ENCODE measurements around the gene MYCBPAP. TPM values are rescaled to one million over a fixed set of nuclear protein-coding genes. Genes with fewer than 3 reads are reported as not detected.

The MYCBPAP gene
- total and polyA plus RNA-seq, 3 experiments from 2014 or later = 0.83 to 0.86 TPM; not detected in 1

DNA sequence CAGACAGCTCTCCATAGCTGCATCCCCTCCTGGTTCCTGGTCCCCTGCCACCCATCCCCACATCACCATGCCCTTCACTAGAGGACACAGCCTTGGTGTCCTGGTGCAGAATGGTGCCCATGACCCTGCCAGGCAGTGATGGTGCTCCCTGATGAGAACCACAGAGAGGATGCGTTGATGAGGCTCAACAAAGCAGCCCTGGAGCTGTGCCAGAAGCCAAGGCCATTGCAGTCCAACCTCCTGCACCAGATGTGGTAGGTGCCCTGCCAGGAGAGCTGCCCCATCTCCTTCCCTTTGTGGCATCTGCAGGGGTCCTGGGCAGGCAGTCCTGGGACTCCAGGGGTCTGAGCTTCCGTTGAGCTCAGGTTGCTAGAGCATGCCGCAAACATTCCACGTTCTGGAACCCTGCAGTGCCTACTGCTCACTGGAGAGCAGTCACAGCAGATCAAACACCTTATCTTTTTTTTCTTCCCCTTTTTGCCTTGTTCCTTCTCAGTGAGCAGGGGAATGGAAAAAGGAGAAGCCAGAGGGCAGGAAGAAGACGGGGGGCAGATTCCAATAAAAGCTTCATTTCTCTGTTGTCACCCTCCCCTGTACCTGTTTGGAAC is 19.0 kb downstream of the MYCBPAP start:
- peaks cover 0 to 8% (median 0%) of the 10 kb centered on the region in 3 donors for H3K4me1 Mint-ChIP-seq
- no peak overlapping the region for H3K27ac ChIP-seq (ENCODE audit: low read depth, low read length)
- peaks cover 29 to 42% of the 10 kb centered on the region in 2 donors for H3K27me3 Mint-ChIP-seq
- ChIA-PET POLR2A (no interaction called here), CTCF (interaction anchor here (1.3 kb wide), 1 partner anchor 15 kb away, joined by 3 read pairs; no protein-coding TSS in a partner anchor)
- H3K27me3 ChIP-seq (ENCODE audit: insufficient read depth, low read length, poor library complexity, severe bottlenecking) = peaks cover 29% of the 10 kb centered on the region
- no peaks in the 10 kb centered on the region for H3K36me3 ChIP-seq (ENCODE audit: insufficient read depth, low read length)
- no peak overlapping the region for H3K27ac Mint-ChIP-seq
- no peaks in the 10 kb centered on the region for H3K9me3 ChIP-seq (ENCODE audit: low read length)
- no peaks in the 10 kb centered on the region for H3K9me3 Mint-ChIP-seq
- no peaks in the 10 kb centered on the region for H3K4me1 ChIP-seq (ENCODE audit: insufficient read depth, low read length)
- H3K4me3 ChIP-seq (ENCODE audit: low read length) = no peak overlapping the region
- DNase-seq = no peak
- H3K36me3 Mint-ChIP-seq = no peaks in the 10 kb centered on the region
- no peak overlapping the region for H3K4me3 Mint-ChIP-seq

DNA sequence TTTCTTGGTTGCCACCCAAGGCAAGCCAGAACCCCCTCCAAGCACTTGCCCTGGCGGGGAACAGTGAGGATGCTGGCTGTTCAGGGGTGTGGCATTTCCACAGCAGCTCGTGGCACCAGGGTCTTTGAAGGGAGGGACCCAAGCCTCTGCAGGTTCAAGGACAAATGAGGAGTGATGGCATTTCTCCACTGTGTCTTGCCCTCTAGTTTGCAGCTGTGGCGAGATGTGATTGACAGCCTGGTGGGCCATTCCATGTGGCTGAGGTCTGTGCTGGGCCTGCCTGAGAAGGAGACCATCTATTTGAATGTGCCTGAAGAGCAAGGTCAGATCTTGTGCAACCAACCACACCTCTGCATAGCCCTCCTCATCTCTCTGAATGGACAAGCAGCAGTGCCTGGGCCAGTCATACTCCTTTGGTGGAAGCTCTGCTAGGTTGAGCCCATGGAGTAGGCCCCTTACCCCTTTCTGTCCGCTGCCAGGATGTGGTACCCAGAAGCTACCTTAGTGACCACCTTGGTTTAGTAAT is 19.8 kb downstream of the MYCBPAP start:
- peaks cover 35 to 49% of the 10 kb centered on the region in 2 donors for H3K27me3 Mint-ChIP-seq
- H3K27me3 ChIP-seq (ENCODE audit: insufficient read depth, low read length, poor library complexity, severe bottlenecking) = peaks cover 37% of the 10 kb centered on the region
- H3K9me3 ChIP-seq (ENCODE audit: low read length) = no peaks in the 10 kb centered on the region
- DNase-seq = no peak
- no peaks in the 10 kb centered on the region for H3K36me3 ChIP-seq (ENCODE audit: insufficient read depth, low read length)
- peaks cover 0 to 13% (median 0%) of the 10 kb centered on the region in 3 donors for H3K4me1 Mint-ChIP-seq
- no peak overlapping the region for H3K27ac Mint-ChIP-seq
- no peak overlapping the region for H3K27ac ChIP-seq (ENCODE audit: low read depth, low read length)
- POLR2A ChIA-PET = no interaction called here
- H3K4me1 ChIP-seq (ENCODE audit: insufficient read depth, low read length) = no peaks in the 10 kb centered on the region
- H3K36me3 Mint-ChIP-seq = no peaks in the 10 kb centered on the region
- CTCF ChIA-PET = interaction anchor here (1.3 to 1.8 kb wide), 2 partner anchors 11 to 14 kb away, joined by 3 to 5 read pairs; no protein-coding TSS in a partner anchor
- H3K9me3 Mint-ChIP-seq = no peaks in the 10 kb centered on the region
- H3K4me3 ChIP-seq (ENCODE audit: low read length) = no peak overlapping the region
- no peak overlapping the region for H3K4me3 Mint-ChIP-seq

DNA sequence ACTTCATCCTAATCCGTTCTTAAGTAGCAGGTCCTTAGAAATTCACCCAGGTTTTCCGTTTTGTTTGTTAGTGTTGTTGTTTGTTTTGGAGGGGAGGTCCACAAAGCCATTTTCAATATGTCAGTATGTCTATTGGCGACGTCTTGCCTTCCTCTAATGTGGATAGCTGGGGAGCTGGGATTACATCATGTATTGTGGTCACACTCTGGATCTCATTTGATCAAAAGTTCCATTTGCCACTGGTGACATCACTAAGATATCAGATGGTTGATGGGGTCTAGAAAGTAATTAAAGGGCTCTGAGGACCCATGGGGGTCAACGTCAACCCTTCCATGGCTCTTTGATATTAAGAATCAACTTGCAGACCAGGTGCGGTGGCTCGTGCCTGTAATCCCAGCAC is 21.6 kb downstream of the MYCBPAP start:
- ChIA-PET CTCF (no interaction called here), POLR2A (no interaction called here)
- peaks cover 44% of the 10 kb centered on the region for H3K27me3 ChIP-seq (ENCODE audit: insufficient read depth, low read length, poor library complexity, severe bottlenecking)
- H3K4me1 ChIP-seq (ENCODE audit: insufficient read depth, low read length) = no peaks in the 10 kb centered on the region
- H3K9me3 ChIP-seq (ENCODE audit: low read length) = no peaks in the 10 kb centered on the region
- Mint-ChIP-seq H3K9me3 (no peaks in the 10 kb centered on the region), H3K36me3 (no peaks in the 10 kb centered on the region), H3K27ac (no peak overlapping the region), H3K27me3 (peaks cover 45 to 64% of the 10 kb centered on the region in 2 donors), H3K4me1 (peaks cover 0 to 24% (median 4%) of the 10 kb centered on the region in 3 donors), H3K4me3 (no peak overlapping the region)
- H3K4me3 ChIP-seq (ENCODE audit: low read length) = no peak overlapping the region
- no peak for DNase-seq
- H3K36me3 ChIP-seq (ENCODE audit: insufficient read depth, low read length) = no peaks in the 10 kb centered on the region
- no peak overlapping the region for H3K27ac ChIP-seq (ENCODE audit: low read depth, low read length)

DNA sequence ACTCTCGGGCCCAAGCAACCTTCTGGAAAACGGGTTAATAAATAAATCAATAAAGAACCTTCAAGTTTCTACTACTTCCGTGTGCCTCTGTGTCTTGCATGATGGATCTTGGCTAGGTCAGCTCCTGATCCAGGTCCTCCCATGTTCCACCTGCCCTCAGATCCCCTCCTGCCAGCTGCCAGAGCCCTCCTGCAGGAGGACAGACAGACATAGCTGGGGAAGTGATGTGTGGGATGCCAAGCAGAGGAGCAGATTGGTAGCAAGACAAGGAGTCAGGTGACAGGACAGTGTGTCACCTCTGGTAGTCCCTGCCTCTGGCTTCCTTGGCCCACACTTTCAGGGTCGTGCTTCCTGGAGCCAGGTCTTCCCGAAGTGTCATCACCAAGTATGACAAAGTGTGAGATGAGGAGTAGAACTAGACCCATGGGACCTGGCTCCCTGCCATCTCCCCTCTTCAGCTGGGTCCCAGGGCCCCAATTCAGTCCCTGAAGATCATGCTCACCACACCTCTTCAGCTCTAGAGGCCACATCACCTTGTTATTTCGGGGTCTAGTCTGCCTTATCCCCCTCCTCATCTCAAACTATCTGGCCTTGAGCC is 23.3 kb downstream of the MYCBPAP start:
- no peak overlapping the region for H3K27ac Mint-ChIP-seq
- H3K4me1 ChIP-seq (ENCODE audit: insufficient read depth, low read length) = no peaks in the 10 kb centered on the region
- H3K4me3 Mint-ChIP-seq = no peak overlapping the region
- peaks cover 44% of the 10 kb centered on the region for H3K27me3 ChIP-seq (ENCODE audit: insufficient read depth, low read length, poor library complexity, severe bottlenecking)
- no peaks in the 10 kb centered on the region for H3K36me3 Mint-ChIP-seq
- DNase-seq = no peak
- no peak overlapping the region for H3K4me3 ChIP-seq (ENCODE audit: low read length)
- H3K4me1 Mint-ChIP-seq = peaks cover 0 to 24% (median 4%) of the 10 kb centered on the region in 3 donors
- POLR2A ChIA-PET = no interaction called here
- H3K9me3 Mint-ChIP-seq = no peaks in the 10 kb centered on the region
- peaks cover 56 to 72% of the 10 kb centered on the region in 2 donors for H3K27me3 Mint-ChIP-seq
- CTCF ChIA-PET = no interaction called here
- no peaks in the 10 kb centered on the region for H3K36me3 ChIP-seq (ENCODE audit: insufficient read depth, low read length)
- no peak overlapping the region for H3K27ac ChIP-seq (ENCODE audit: low read depth, low read length)
- H3K9me3 ChIP-seq (ENCODE audit: low read length) = no peaks in the 10 kb centered on the region

DNA sequence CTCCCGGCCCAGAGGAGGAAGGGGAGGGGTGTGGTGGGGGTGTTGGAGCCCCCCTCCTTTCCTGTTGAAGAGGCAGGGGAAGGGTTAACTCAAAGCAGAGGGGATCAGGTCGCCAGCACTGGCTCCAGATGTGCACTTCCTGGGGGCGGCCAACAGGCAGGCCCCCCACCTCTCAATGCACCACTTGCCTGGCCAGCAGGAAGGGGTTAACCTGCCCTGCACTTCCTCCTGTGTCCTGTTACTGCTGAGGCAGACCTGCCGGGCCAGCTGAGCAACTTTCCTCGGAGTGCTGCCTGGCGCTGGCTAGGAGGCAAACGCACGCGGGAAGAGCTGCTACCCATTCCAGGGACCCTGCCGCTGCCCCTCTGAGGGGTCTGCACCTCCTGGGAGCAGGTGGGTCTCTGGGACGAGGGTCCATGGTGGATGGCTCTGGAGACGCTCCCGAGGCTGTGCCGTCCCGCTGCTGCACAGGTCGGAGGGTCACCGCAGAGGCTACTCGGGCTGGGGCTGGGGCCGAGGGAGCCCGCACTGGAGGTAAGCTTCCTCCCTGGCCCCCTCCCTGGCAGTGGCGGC is 24.3 kb downstream of the MYCBPAP start, which contains the start of gene EPN3:
Gene EPN3 (plus strand): TSS at position 284 of the 573 bp plus-strand sequence. CDS start 3,822 bp downstream, outside the sequence.
- Mint-ChIP-seq H3K4me3 (peak within 1 kb of the TSS in 1 of 7 donors; percentile 51), H3K9me3 (no peaks in the 10 kb centered on the region), H3K36me3 (no peaks in the 10 kb centered on the region), H3K27ac (no peak within 1 kb of the TSS), H3K27me3 (peaks cover 56 to 72% of the 10 kb centered on the region in 2 donors), H3K4me1 (peaks cover 0 to 24% (median 4%) of the 10 kb centered on the region in 3 donors)
- Histone ChIP-seq H3K27me3 (ENCODE audit: insufficient read depth, low read length, poor library complexity, severe bottlenecking) (peaks cover 44% of the 10 kb centered on the region), H3K4me3 (ENCODE audit: low read length) (no peak within 1 kb of the TSS), H3K36me3 (ENCODE audit: insufficient read depth, low read length) (no peaks in the 10 kb centered on the region), H3K27ac (ENCODE audit: low read depth, low read length) (no peak within 1 kb of the TSS), H3K9me3 (ENCODE audit: low read length) (no peaks in the 10 kb centered on the region), H3K4me1 (ENCODE audit: insufficient read depth, low read length) (no peaks in the 10 kb centered on the region)
- ChIA-PET CTCF (no interaction called here), POLR2A (no interaction called here)
- no peak for DNase-seq

DNA sequence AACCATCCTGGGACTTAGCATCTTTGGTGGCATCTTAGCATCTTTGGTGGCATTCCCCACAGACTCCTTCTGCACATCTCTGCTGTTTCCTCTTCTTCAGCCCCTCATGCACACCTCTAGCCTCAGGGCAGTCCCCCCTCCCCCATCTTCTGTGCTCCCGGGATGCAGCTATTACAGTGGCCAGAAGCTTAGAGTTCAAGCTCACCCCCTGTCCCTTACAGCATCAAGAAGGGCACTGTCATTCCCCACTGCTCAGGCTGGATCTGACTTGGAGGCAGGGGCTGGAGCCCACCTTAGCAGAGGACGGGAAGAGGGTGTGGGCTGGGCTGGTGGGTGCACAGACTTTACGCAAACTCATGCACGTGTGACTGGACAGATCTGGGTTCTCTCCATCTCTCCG is 24.9 kb downstream of the MYCBPAP start:
- peaks cover 55 to 71% of the 10 kb centered on the region in 2 donors for H3K27me3 Mint-ChIP-seq
- Histone ChIP-seq H3K27me3 (ENCODE audit: insufficient read depth, low read length, poor library complexity, severe bottlenecking) (peaks cover 44% of the 10 kb centered on the region), H3K9me3 (ENCODE audit: low read length) (no peaks in the 10 kb centered on the region), H3K4me1 (ENCODE audit: insufficient read depth, low read length) (no peaks in the 10 kb centered on the region), H3K36me3 (ENCODE audit: insufficient read depth, low read length) (no peaks in the 10 kb centered on the region), H3K4me3 (ENCODE audit: low read length) (no peak overlapping the region), H3K27ac (ENCODE audit: low read depth, low read length) (no peak overlapping the region)
- H3K36me3 Mint-ChIP-seq = no peaks in the 10 kb centered on the region
- ChIA-PET POLR2A (no interaction called here), CTCF (no interaction called here)
- no peak for DNase-seq
- peaks cover 0 to 24% (median 4%) of the 10 kb centered on the region in 3 donors for H3K4me1 Mint-ChIP-seq
- H3K9me3 Mint-ChIP-seq = no peaks in the 10 kb centered on the region
- H3K4me3 Mint-ChIP-seq = peak overlapping the region in 1 of 7 donors; percentile 51
- no peak overlapping the region for H3K27ac Mint-ChIP-seq

DNA sequence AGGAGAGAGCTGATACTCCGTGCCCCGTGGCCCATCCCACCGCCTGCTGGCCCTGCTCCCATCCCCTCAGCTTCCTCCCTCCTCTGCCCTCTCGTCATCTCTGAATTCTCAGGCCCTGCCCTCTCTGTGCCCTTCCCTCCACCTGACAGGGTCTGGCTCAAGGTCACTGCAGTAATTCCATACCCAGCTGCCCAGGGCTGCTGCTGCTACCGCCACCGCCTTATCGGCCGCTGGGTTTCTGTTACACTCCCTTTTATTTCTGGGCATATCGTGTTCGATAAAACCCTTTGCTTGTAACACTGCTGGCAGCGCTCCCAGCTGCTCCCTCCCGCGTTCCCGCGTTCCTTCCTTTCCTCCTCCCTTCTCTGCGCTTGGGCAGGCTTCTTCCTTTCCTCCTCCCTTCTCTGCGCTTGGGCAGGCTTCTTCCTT is 25.5 kb downstream of the MYCBPAP start:
- peak overlapping the region in 1 of 7 donors; percentile 51 for H3K4me3 Mint-ChIP-seq
- peaks cover 0 to 24% (median 4%) of the 10 kb centered on the region in 3 donors for H3K4me1 Mint-ChIP-seq
- DNase-seq = no peak
- H3K36me3 Mint-ChIP-seq = no peaks in the 10 kb centered on the region
- peak overlapping the region in 2 of 8 donors; percentile 14 to 34 for H3K27ac Mint-ChIP-seq
- Histone ChIP-seq H3K4me1 (ENCODE audit: insufficient read depth, low read length) (no peaks in the 10 kb centered on the region), H3K9me3 (ENCODE audit: low read length) (no peaks in the 10 kb centered on the region), H3K36me3 (ENCODE audit: insufficient read depth, low read length) (no peaks in the 10 kb centered on the region), H3K4me3 (ENCODE audit: low read length) (no peak overlapping the region), H3K27ac (ENCODE audit: low read depth, low read length) (no peak overlapping the region), H3K27me3 (ENCODE audit: insufficient read depth, low read length, poor library complexity, severe bottlenecking) (peaks cover 44% of the 10 kb centered on the region)
- H3K9me3 Mint-ChIP-seq = no peaks in the 10 kb centered on the region
- CTCF ChIA-PET = no interaction called here
- H3K27me3 Mint-ChIP-seq = peaks cover 53 to 65% of the 10 kb centered on the region in 2 donors
- POLR2A ChIA-PET = no interaction called here

Data from CD8-positive, alpha-beta memory T cell (primary cell).